ENCODE data around the gene MUC15.

The MUC15 gene

GRCh38 chr11:26575946-26576345 is 3.9 kb upstream of the MUC15 start:
- Histone ChIP-seq H3K4me3 (ENCODE audit: low read depth in 1 of 5, low read length in 5 of 5) (no peak overlapping the region), H3K36me3 (ENCODE audit: control insufficient read depth in 5 of 5, insufficient read depth in 5 of 5, low read length in 5 of 5) (no peaks in the 10 kb centered on the region), H3K27me3 (ENCODE audit: control insufficient read depth in 5 of 5, insufficient read depth in 4 of 5, low read length in 5 of 5) (no peaks in the 10 kb centered on the region), H3K4me1 (ENCODE audit: control insufficient read depth in 5 of 5, insufficient read depth in 5 of 5, low read length in 5 of 5) (no peaks in the 10 kb centered on the region), H3K27ac (ENCODE audit: low read depth, low read length) (no peak overlapping the region), H3K9ac (ENCODE audit: low read length in 5 of 5) (no peak overlapping the region), H3K9me3 (ENCODE audit: control insufficient read depth in 5 of 5, low read length in 5 of 5) (no peaks in the 10 kb centered on the region)

DNA sequence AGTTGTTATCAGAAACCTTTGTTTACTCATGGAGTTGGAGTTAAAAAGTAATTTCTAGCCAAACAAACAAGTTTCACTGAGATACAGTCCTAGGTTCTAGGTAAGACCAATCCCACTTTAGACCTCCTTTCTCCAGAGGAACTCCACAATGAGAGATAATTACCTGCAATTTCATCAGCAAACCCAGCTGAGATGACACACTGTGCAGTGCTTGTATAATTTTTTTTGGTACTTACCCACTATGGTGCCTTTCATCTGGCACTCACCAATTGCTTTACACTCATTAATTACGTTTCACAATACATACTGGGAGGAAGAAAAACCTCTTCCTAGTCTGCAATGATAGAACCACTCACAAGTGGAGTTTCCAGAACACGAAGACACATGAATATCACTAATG is 1.8 kb upstream of the MUC15 start:
- Histone ChIP-seq H3K4me3 (ENCODE audit: low read depth in 1 of 5, low read length in 5 of 5) (no peak overlapping the region), H3K4me1 (ENCODE audit: control insufficient read depth in 5 of 5, insufficient read depth in 5 of 5, low read length in 5 of 5) (no peaks in the 10 kb centered on the region), H3K27ac (ENCODE audit: low read depth, low read length) (no peak overlapping the region), H3K9ac (ENCODE audit: low read length in 5 of 5) (no peak overlapping the region), H3K27me3 (ENCODE audit: control insufficient read depth in 5 of 5, insufficient read depth in 4 of 5, low read length in 5 of 5) (no peaks in the 10 kb centered on the region), H3K36me3 (ENCODE audit: control insufficient read depth in 5 of 5, insufficient read depth in 5 of 5, low read length in 5 of 5) (no peaks in the 10 kb centered on the region), H3K9me3 (ENCODE audit: control insufficient read depth in 5 of 5, low read length in 5 of 5) (no peaks in the 10 kb centered on the region)

DNA sequence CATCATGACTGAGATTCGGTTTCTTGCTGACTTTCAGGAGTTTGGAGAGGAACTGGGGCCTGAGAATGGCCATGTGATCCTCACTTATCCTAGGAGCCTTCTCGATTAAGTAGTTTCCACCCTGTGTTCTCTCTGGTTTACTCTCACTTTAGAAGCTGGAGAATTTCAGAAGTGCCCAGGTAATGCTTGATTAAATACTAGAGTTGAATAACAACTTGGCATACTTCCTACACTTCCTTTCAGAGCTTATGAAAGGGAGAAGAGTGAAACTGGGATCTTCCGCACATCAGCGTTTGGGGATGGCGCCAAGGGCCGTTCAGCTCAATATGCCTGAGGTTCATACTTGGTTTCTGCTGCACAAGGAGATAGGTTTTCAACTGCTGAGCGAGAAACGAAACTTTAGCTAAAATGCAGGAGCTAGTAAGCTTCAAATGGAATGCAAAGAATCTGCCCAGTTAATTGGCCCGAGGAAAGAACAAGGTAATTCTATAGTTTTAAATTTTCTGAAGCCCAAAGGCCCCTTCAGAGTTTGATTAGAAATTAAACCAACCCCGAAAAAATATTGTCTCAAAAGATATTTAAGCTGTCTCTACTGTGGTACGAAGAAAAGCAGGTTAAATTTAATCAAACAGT is 823 bp upstream of the MUC15 start:
- H3K9me3 ChIP-seq (ENCODE audit: control insufficient read depth in 5 of 5, low read length in 5 of 5): no peaks in the 10 kb centered on the region
- no peaks in the 10 kb centered on the region for H3K27me3 ChIP-seq (ENCODE audit: control insufficient read depth in 5 of 5, insufficient read depth in 4 of 5, low read length in 5 of 5)
- H3K27ac ChIP-seq (ENCODE audit: low read depth, low read length): no peak overlapping the region
- no peaks in the 10 kb centered on the region for H3K4me1 ChIP-seq (ENCODE audit: control insufficient read depth in 5 of 5, insufficient read depth in 5 of 5, low read length in 5 of 5)
- H3K4me3 ChIP-seq (ENCODE audit: low read depth in 1 of 5, low read length in 5 of 5): no peak overlapping the region
- H3K36me3 ChIP-seq (ENCODE audit: control insufficient read depth in 5 of 5, insufficient read depth in 5 of 5, low read length in 5 of 5): no peaks in the 10 kb centered on the region
- H3K9ac ChIP-seq (ENCODE audit: low read length in 5 of 5): no peak overlapping the region

- H3K4me1 ChIP-seq (ENCODE audit: control insufficient read depth in 5 of 5, insufficient read depth in 5 of 5, low read length in 5 of 5): no peaks in the 10 kb centered on the region
- no peaks in the 10 kb centered on the region for H3K27me3 ChIP-seq (ENCODE audit: control insufficient read depth in 5 of 5, insufficient read depth in 4 of 5, low read length in 5 of 5)
Observed at GRCh38 chr11:26569646-26570045, 2.4 kb downstream of the MUC15 start.

DNA sequence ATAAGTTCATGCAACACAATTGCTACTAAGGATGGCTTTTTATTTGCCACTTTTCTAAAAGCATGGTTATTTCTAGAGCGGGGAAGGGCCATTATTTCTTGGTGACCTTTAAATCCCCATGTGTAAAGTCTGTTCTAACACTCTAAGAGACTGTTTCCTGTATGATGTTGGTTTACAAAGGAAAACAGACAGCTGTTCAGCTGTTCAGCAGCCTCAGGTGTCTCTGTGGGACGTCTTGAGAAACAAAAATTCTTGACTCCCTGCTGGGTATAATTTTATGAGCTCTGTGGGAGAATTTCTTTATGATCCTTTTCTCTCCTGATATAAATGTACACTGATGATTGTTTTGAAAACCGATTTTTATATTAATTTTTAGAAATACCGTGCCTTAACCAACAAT is 13.9 kb downstream of the MUC15 start:
- Histone ChIP-seq H3K9me3 (ENCODE audit: control insufficient read depth in 5 of 5, low read length in 5 of 5) (no peaks in the 10 kb centered on the region), H3K36me3 (ENCODE audit: control insufficient read depth in 5 of 5, insufficient read depth in 5 of 5, low read length in 5 of 5) (no peaks in the 10 kb centered on the region), H3K27ac (ENCODE audit: low read depth, low read length) (no peak overlapping the region), H3K27me3 (ENCODE audit: control insufficient read depth in 5 of 5, insufficient read depth in 4 of 5, low read length in 5 of 5) (no peaks in the 10 kb centered on the region), H3K9ac (ENCODE audit: low read length in 5 of 5) (no peak overlapping the region), H3K4me1 (ENCODE audit: control insufficient read depth in 5 of 5, insufficient read depth in 5 of 5, low read length in 5 of 5) (no peaks in the 10 kb centered on the region), H3K4me3 (ENCODE audit: low read depth in 1 of 5, low read length in 5 of 5) (no peak overlapping the region)

More at GRCh38 chr11:26569646-26570045, 2.4 kb downstream of the MUC15 start:
- Histone ChIP-seq H3K9ac (ENCODE audit: low read length in 5 of 5) (no peak overlapping the region), H3K4me3 (ENCODE audit: low read depth in 1 of 5, low read length in 5 of 5) (no peak overlapping the region), H3K27ac (ENCODE audit: low read depth, low read length) (no peak overlapping the region), H3K36me3 (ENCODE audit: control insufficient read depth in 5 of 5, insufficient read depth in 5 of 5, low read length in 5 of 5) (no peaks in the 10 kb centered on the region), H3K9me3 (ENCODE audit: control insufficient read depth in 5 of 5, low read length in 5 of 5) (no peaks in the 10 kb centered on the region)

DNA sequence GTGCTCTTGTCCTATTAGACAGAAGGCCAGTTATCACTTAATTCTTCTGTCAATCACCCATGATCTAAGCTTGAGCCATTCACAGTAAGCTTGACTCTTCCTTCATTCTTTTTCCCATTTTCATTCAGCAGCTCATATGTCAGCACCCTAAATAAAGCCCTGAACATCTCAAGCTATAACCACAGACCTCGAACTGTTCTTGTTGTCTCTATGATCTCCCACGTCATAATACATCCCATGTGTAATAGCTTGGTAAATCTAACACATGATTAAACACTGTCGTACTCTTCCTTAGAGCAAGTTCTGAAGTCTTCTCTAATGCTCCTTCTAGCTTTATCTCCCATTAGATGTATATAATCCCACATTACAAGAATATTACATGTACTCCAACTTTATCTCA is 14.4 kb downstream of the MUC15 start:
- H3K27me3 ChIP-seq (ENCODE audit: control insufficient read depth in 5 of 5, insufficient read depth in 4 of 5, low read length in 5 of 5): no peaks in the 10 kb centered on the region
- H3K27ac ChIP-seq (ENCODE audit: low read depth, low read length): no peak overlapping the region
- H3K4me3 ChIP-seq (ENCODE audit: low read depth in 1 of 5, low read length in 5 of 5): no peak overlapping the region
- no peak overlapping the region for H3K9ac ChIP-seq (ENCODE audit: low read length in 5 of 5)
- H3K36me3 ChIP-seq (ENCODE audit: control insufficient read depth in 5 of 5, insufficient read depth in 5 of 5, low read length in 5 of 5): no peaks in the 10 kb centered on the region
- H3K4me1 ChIP-seq (ENCODE audit: control insufficient read depth in 5 of 5, insufficient read depth in 5 of 5, low read length in 5 of 5): no peaks in the 10 kb centered on the region
- no peaks in the 10 kb centered on the region for H3K9me3 ChIP-seq (ENCODE audit: control insufficient read depth in 5 of 5, low read length in 5 of 5)

DNA sequence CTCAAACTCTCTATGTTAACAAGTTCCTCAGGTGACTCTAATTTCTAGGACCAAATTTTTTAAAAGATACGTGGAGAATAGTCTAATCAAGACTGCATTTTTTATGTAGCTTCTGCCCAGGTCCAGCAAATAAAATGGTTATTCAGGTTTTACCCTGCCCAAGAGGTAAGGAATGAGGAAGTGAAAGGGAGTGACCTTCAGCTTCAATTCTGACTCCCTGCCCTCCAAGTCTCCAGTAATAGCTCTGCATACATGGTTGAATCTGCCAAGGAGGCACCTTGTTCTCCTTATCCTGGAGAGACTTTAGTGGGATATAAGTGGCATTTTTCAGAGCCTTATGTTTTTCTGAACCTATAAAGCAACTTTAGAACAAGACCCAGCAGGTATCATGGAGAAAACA is 15.5 kb downstream of the MUC15 start:
- Histone ChIP-seq H3K4me3 (ENCODE audit: low read depth in 1 of 5, low read length in 5 of 5) (no peak overlapping the region), H3K27me3 (ENCODE audit: control insufficient read depth in 5 of 5, insufficient read depth in 4 of 5, low read length in 5 of 5) (no peaks in the 10 kb centered on the region), H3K4me1 (ENCODE audit: control insufficient read depth in 5 of 5, insufficient read depth in 5 of 5, low read length in 5 of 5) (no peaks in the 10 kb centered on the region), H3K27ac (ENCODE audit: low read depth, low read length) (no peak overlapping the region), H3K9ac (ENCODE audit: low read length in 5 of 5) (no peak overlapping the region), H3K36me3 (ENCODE audit: control insufficient read depth in 5 of 5, insufficient read depth in 5 of 5, low read length in 5 of 5) (no peaks in the 10 kb centered on the region), H3K9me3 (ENCODE audit: control insufficient read depth in 5 of 5, low read length in 5 of 5) (no peaks in the 10 kb centered on the region)

DNA sequence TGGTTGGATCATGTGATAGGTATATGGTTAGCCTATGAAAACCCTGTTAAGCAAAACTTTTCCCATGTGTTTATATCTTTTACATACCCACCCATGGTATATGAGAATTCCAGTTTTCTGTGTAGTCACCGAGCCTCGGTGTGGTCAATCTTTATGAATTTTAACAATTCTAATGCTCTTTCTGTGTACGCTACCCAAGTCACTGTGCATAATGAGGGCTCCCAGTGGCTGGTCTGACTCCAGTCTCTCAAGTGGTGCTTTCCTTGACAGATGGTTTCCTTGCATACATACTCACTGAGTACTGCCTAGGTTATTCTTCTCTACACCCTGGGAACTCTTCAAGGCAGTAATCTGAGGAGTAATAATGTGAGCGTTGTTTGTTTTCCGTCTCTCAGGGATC is 17.6 kb downstream of the MUC15 start:
- H3K9me3 ChIP-seq (ENCODE audit: control insufficient read depth in 5 of 5, low read length in 5 of 5): no peaks in the 10 kb centered on the region
- no peak overlapping the region for H3K9ac ChIP-seq (ENCODE audit: low read length in 5 of 5)
- H3K36me3 ChIP-seq (ENCODE audit: control insufficient read depth in 5 of 5, insufficient read depth in 5 of 5, low read length in 5 of 5): no peaks in the 10 kb centered on the region
- no peaks in the 10 kb centered on the region for H3K27me3 ChIP-seq (ENCODE audit: control insufficient read depth in 5 of 5, insufficient read depth in 4 of 5, low read length in 5 of 5)
- no peak overlapping the region for H3K4me3 ChIP-seq (ENCODE audit: low read depth in 1 of 5, low read length in 5 of 5)
- no peak overlapping the region for H3K27ac ChIP-seq (ENCODE audit: low read depth, low read length)
- no peaks in the 10 kb centered on the region for H3K4me1 ChIP-seq (ENCODE audit: control insufficient read depth in 5 of 5, insufficient read depth in 5 of 5, low read length in 5 of 5)

DNA sequence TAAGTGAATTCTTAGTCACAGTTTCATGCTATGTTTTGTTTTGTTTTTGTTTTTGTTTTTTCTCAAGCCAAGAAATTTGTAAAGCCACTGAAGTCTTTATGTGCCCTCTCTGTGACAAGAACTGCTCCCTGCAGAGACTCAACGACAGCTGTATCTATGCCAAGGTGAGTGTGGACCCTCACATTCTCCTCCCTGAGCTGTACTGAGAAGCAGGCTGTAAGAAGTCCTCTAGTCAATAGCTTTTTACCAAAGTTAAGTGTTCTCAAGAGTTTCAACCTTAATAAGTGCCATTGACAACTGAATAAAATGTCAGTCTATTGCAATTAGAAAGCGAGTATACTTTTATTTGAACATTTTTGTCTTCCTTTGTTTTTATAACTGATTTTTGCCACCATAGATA is 18.9 kb downstream of the MUC15 start:
- Histone ChIP-seq H3K27ac (ENCODE audit: low read depth, low read length) (no peak overlapping the region), H3K4me1 (ENCODE audit: control insufficient read depth in 5 of 5, insufficient read depth in 5 of 5, low read length in 5 of 5) (no peaks in the 10 kb centered on the region), H3K4me3 (ENCODE audit: low read depth in 1 of 5, low read length in 5 of 5) (no peak overlapping the region), H3K27me3 (ENCODE audit: control insufficient read depth in 5 of 5, insufficient read depth in 4 of 5, low read length in 5 of 5) (no peaks in the 10 kb centered on the region), H3K9ac (ENCODE audit: low read length in 5 of 5) (no peak overlapping the region), H3K9me3 (ENCODE audit: control insufficient read depth in 5 of 5, low read length in 5 of 5) (no peaks in the 10 kb centered on the region), H3K36me3 (ENCODE audit: control insufficient read depth in 5 of 5, insufficient read depth in 5 of 5, low read length in 5 of 5) (no peaks in the 10 kb centered on the region)

GRCh38 chr11:26551186-26551801 is 20.8 kb downstream of the MUC15 start:
- Histone ChIP-seq H3K27me3 (ENCODE audit: control insufficient read depth in 5 of 5, insufficient read depth in 4 of 5, low read length in 5 of 5) (no peaks in the 10 kb centered on the region), H3K4me3 (ENCODE audit: low read depth in 1 of 5, low read length in 5 of 5) (no peak overlapping the region), H3K36me3 (ENCODE audit: control insufficient read depth in 5 of 5, insufficient read depth in 5 of 5, low read length in 5 of 5) (peaks cover 0 to 2% (median 0%) of the 10 kb centered on the region in 5 donors), H3K9ac (ENCODE audit: low read length in 5 of 5) (no peak overlapping the region), H3K4me1 (ENCODE audit: control insufficient read depth in 5 of 5, insufficient read depth in 5 of 5, low read length in 5 of 5) (no peaks in the 10 kb centered on the region), H3K27ac (ENCODE audit: low read depth, low read length) (no peak overlapping the region), H3K9me3 (ENCODE audit: control insufficient read depth in 5 of 5, low read length in 5 of 5) (no peaks in the 10 kb centered on the region)
